Pulmonary artery endothelial cell (primary cell): ENCODE measurements around the gene SCGN. TPM values are rescaled to one million over a fixed set of nuclear protein-coding genes. Genes with fewer than 3 reads are reported as not detected.
"Not testable (repeated sequence)": the region's sequence is repeated elsewhere in the genome, so short reads cannot be mapped to it uniquely, and the experiment has no call there.

Experiments used
- DNase-seq: peaks from one replicate; pipeline ENCODE4 v3.0.0-alpha.2; 2011; ENCODE audit warnings: low read depth, low spot score
- total RNA-seq: library from RNA; depleted of rRNA; stranded (reverse); fragments of >200 nt; gene quantifications from 2 replicates; pipeline ENCODE4 v1.2.3, GENCODE V29; 2014

The SCGN gene
- total RNA-seq, 1 donor from 2014 or later, result not detected

- DNase-seq, result no peak
These were observed 74.3 kb downstream of the SCGN start for GRCh38 chr6:25726122-25726911.

DNA sequence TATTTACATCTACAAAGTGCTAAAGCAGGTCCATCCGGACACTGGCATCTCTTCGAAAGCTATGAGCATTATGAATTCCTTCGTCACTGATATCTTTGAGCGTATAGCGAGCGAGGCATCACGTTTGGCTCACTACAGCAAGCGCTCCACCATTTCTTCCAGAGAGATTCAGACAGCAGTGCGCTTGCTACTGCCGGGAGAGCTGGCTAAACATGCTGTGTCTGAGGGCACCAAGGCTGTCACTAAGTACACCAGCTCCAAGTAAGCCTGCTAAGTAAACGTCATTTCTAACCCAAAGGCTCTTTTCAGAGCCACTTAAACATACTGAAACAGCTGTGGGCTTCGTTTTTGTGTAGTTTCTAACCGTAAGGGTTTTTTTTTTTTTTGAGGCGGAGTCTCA lies 75.0 kb downstream of the SCGN start:
- DNase-seq, result no peak

DNA sequence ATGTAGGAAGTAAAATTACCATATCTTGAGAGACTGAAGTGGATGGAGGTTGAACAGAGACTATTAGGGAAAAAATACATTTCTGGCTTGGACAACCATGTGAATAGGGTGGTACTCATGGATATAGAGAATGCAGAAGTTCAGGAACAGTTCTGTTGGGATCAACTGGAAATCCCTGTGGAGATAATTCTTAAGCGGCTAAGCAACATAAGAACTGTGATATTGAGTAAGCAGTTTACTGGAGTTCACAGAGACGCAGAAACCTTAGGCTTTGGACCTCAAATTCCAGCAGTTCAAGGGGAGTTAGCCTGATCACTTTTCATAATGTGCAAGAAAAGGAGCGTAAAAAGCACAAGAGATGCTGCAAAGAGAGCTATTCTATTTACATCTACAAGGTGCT lies 78.9 kb downstream of the SCGN start:
- no peak for DNase-seq

- no peak for DNase-seq
These were observed 79.7 kb downstream of the SCGN start for GRCh38 chr6:25731721-25732120.

DNA sequence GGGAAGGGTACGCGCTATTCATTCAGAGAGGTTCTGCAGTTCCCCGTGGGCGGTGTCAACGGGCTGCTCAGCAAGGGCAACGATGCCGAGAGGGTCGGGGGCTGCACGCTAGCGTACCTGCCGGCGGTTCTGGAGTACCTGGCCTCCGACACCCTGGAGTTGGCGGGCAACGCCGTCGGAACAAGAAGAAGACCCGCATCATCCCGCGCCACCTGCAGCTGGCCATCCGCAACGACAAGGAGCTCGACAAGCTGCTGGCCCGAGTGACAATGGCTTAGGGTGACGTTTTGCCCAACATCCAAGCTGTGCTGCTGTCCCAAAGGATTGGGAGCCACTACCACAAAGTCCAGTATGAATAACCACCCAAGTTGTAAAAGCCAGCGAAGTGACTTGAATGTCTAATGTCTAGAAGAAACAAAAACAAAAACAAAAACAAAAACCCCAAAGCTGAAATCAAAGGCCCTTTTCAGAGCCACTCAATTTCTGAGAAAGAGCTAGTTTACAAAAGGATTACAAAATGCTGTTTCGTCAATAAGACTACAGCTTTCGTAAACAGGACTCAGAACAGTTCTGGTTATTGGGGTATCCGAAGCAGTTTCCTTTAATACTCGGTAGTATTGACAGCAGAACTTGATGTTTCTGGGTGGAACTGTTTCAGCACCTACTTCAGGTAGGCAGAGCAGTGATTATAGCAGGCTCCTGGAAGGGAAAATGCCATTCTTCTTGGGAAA lies 80.6 kb downstream of the SCGN start:
- no peak for DNase-seq

GRCh38 chr6:25735261-25735660 lies 83.2 kb downstream of the SCGN start:
- DNase-seq, result no peak

GRCh38 chr6:25743868-25744267 lies 91.9 kb downstream of the SCGN start:
- DNase-seq, result no peak

DNA sequence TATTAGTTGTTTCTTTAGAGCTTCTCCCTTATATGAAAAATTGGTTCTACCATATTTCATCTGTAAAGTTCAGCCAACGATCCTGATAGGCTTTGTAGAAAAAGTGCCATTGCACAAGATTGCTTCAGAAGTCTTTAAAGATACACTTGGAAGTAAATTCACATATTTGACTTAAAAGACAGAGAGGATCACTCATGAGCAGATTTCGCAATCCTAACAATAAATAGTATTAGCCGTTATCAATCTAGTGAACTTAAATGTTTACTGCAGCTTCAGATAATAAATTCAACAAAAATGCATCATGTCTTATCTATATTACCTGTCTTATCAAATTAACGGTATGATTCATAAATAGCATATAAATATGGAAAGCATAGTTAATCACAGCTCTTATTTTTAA lies 93.8 kb downstream of the SCGN start:
- DNase-seq, result no peak

- no peak for DNase-seq
These were observed 95.0 kb downstream of the SCGN start for GRCh38 chr6:25746968-25747367.

DNA sequence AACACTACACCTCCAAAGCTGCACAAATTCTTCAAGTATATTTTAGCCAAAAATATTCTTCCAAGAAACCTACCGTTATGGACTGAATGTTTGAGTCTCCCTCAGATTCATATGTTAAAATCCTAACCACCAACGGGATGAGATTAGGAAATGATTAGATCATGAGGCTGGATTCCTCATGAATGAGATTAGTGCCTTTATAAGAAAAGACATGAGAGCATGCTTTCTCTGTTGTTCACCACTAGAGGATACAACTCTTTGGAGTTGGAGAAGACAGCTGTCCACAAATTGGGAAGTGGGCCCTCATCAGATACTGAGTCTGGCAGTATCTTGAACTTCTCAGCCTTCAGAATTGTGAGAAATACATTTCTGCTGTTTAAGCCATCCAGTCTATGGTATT lies 95.5 kb downstream of the SCGN start:
- no peak for DNase-seq

DNA sequence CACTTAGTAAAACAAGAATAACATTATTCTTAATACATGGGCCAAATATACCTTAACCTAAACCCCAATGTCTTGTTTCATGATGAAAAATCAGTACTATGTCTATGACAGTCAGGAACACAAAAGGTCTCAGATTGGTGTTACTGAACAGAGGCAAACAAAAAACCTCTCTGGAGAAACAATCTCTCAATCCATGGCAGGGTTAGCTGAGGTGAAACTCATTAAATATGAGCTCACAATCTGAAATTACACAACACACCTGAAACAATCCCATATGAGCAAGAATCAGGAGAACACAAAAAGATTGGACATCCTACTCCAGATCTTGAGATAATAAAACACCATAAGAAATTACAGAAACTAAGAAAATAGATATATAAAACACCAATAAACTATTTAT lies 96.0 kb downstream of the SCGN start:
- DNase-seq, result no peak

DNA sequence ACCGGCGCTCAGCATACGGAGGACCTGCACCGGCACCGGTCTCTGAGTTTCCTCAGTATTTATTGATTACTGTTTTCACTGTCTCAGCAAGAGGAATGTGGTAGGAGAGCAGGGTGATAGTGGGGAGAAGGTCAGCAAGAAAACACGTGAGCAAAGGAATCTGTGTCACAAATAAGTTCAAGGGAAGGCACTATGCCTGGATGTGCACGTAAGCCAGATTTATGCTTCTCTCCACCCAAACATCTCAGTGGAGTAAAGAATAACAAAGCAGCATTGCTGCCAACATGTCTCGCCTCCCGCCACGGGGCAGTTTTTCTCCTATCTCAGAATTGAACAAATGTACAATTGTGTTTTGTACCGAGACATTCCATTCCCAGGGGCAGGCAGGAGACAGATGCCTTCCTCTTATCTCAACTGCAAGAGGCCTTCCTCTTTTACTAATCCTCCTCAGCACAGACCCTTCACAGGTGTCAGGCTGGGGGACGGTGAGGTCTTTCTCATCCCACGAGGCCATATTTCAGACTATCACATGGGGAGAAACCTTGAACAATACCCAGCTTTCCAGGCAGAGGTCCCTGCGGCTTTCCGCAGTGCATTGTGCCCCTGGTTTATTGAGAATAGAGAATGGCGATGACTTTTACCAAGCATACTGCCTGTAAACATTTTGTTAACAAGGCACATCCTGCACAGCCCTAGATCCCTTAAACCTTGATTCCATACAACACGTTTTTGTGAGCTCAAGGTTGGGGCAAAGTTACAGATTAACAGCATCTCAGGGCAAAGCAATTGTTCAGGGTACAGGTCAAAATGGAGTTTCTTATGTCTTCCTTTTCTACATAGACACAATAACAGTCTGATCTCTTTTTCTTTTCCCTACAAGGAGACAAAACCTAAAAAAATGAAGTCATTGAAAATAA lies 96.8 kb downstream of the SCGN start:
- DNase-seq, result not testable (repeated sequence)

DNA sequence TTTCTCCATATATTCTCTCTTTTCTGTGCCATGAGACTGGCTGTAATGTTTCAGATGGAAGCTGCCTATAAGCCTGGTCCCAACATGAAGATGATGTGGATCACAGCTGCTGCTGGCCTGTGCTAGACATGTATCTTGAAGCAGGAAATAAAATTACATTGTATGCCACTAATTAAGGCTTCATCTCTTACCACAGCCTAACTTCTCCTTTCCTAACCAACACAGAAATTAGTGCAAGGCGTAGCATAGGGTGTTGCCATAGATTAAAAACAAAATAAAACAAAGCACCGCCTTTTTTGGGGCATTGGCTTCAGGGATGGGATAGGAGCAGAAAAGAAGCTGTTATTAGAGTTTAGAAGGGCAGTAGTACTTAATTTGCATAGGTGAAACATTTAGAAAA lies 97.8 kb downstream of the SCGN start:
- no peak for DNase-seq

- DNase-seq, result no peak
These were observed 98.9 kb downstream of the SCGN start for GRCh38 chr6:25750906-25751305.

Other genes starting within 250 kb of the SCGN start
- not detected in 2 replicates for gene SLC17A4, start 102.5 kb downstream of the SCGN start, total RNA-seq
- gene SLC17A1, start 179.8 kb downstream of the SCGN start, total RNA-seq, result not detected in 2 replicates
- not detected in 2 replicates for gene SLC17A3, start 222.0 kb downstream of the SCGN start, total RNA-seq